AML-193 (cell line): ENCODE results near the gene BOD1L2.
A peak's percentile ranks its signal among the peaks of the same experiment; 100 is the strongest.

Source experiments
- DNase-seq, 2 experiments: peaks; one replicate each; lab custom pipeline; 2025; lab: John Stamatoyannopoulos, UW

BOD1L2 gene

DNA sequence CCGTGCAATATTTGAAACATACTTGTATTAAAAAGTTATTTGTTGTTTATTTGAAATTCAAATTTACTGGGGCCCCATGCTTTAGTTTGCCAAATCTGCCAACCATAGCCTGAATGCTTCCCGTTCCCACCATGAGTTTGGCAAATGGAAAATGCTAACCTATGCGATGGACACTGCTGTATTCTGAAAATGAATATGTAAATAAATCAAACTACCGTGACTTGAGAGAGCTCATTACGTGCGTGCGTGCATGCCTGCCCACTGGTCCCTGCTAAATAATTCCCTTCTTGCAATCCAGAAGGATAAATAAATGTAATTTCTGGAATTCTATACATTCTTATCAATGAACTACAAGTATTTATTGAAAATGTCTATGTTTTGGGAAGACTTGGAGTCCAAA is 3.2 kb downstream of the BOD1L2 start:
- no peak for DNase-seq

DNA sequence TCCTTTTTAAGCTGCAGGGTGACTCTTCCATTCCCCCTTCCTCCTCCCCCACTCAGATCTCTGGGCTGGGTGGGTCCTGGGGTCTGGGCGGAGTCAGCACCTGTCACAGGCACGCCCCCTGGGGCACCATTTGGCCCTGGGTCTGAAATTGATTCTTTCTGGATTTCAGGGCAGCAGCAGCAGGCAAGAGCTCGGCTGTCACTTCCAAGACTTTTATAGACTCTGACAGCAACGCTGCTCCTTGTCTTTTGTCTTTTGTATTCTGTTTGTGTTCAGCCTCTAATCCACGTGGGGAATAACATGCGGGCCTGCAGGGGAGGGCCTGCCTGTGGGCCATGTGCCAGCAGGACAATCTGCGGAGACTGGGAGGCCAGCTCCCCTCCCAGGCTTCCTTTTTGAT is 3.9 kb downstream of the BOD1L2 start:
- DNase-seq: no peak

DNA sequence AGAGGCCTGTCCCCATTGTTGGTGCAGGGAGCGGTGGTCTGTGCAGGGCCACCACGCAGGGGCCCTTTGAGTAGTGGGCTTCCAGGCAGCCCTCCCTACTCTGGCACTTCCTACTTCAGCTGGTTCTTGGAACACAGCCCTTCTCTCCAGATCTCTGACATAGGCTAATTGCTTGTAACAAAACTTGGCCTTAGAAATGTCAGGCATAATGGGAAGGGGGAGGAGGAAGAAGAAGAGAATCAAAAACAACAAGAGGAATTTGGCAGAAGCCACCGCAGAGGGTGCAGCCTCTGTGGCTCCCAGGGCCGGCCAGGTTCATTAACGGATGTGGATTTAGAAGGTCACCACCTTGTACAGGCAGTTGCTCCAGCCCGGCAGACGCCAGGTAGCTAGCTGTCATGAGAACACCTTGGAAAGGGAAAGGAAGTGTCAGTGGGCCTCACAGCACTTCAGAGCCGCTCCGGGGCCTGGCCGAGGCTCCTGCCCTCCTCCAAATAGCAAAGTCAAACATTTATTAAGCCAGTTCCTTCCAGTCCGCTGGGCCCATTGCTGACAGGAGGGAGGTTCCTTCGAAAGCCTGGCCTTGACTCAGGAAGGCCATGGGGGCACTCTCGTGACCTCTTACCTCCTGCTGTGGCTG is 7.4 kb downstream of the BOD1L2 start:
- DNase-seq: no peak

DNA sequence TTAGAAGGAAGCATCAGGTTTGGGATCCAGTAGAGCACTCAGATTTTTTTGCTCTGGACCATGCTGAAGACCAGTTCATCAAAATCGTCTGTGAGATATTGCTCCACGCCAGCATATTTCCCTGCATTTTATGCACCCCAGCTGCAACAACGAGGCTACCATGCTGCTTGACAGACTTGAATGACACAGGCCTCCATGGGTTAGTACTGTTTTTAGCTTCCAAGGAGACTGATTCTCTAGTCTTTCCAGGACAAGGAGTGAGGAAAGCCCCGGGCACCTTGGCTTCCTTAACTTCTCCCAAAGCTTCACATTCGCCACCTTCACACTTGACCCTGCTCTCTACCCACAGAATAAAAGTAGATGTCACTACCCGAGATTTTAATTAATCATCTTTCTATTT is 17.5 kb downstream of the BOD1L2 start:
- DNase-seq: no peak

DNA sequence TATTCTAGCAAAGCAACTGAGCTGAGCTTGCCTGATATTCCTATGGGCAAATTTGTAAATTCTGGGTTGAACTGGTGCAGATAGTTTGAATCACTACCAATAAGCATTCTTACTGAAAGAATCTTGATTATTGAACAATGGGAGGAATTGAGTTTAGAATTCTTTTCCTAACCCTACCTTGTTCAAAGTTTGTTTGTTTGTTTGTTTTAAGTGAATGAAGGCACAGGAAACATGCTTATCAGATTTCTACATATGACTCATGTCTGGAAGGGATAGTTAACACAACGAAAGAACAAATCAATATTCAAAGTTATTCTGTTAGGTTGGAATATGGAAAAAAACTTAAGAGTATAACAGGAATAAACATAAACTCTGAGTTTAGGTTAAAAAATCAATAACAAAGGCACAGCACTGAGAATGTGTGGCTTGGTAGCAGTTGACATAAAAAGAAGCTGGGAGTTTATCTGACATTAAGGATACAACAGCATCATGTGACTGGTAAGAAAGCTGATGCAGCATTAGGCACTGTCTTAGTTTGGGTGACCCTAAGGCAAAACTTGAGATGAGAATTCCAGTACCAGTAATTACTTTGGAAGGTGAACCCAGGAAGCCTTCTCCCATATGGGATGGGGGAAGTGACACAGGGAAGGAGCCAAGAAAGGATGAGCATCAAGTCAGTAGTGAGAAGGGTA is 20.9 kb downstream of the BOD1L2 start:
- DNase-seq: no peak

DNA sequence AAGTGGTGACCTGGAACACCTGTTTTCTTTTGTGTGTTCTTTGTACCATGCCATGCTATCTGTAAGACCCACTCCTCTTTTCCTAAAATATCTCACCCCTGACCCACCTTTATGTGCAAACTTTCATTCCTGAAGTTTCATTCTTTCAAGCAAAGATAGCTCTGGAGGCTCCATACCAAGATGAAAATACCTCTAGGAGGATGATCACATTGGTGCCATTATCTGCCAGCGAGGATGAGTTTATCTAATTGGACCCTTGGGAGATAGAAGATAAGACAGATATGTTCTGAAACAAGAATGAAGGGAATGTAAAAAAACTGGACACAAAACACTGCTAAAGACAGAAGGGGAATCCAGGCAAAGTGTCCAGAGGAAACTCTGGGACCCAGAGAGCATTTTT is 24.1 kb downstream of the BOD1L2 start:
- DNase-seq: no peak

DNA sequence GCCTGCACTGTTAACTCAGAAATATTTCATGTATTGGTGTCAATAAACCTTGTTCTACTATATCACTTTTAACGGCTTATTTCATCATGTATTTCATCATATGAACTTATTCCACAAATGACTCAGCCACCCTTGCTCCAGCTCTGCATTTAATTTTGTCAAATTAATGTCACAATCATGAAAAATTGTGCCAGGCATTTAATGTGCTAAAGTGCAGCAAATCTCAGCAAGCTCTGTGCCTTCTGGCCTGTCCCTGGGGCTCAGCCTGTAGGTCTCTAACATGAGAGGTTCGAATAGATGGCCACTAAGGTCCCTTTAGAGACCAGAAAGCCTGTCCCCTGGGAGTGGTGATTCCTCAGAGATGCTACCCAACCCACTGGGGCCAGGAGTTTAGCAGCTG is 28.6 kb downstream of the BOD1L2 start:
- DNase-seq: peak; percentile 1 to 2

DNA sequence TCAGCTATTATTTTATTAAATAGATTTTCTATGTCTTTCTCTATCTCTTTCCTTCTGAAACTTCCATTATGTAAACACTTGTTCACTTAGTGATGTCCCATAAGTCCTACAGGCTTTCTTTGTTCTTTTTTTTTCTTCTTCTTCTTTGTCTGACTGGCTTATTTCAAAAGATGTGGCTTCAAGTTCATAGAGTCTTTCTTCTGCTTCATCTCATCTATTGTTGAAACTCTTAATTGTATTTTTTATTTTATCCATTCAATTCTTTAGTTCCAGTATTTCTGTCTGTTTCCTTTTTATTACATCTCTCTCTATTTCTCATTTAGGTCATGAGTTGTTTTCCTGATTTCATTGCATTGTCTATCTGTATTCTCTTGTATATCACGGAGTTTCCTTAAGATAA is 38.5 kb downstream of the BOD1L2 start:
- no peak for DNase-seq

DNA sequence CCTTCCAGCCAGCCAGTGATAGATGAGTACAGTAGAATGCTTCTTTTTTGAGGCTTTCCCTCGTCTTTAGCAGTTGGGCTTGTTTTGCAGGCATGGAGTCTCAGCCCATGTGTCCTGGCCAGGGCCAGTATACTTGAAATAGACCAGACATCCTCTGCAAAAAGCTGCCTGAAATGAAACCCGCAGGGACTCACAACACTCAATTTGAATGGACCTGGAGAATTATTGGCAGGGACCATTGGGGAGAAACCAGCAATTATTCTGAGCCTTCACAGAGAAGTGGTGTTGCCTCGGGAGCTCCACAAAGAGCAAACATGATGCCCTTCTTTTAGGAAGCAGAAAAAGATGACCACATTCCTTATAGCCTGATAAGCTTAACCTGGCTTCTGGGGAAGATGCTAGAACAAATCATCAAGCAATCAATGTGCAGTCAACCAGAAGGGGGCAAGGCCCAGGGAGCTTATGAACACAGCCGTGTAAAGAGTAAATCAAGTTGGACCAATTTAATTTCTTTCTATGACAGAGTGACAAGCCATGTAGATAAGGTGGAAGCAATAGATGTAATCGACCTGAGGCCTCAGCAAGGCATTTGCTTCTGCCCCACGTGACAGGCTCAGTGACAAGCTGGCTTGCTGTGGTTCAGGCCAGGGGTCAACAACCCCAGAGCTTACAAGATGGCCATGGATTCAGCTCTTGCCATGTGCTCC is 42.1 kb downstream of the BOD1L2 start:
- DNase-seq: no peak

DNA sequence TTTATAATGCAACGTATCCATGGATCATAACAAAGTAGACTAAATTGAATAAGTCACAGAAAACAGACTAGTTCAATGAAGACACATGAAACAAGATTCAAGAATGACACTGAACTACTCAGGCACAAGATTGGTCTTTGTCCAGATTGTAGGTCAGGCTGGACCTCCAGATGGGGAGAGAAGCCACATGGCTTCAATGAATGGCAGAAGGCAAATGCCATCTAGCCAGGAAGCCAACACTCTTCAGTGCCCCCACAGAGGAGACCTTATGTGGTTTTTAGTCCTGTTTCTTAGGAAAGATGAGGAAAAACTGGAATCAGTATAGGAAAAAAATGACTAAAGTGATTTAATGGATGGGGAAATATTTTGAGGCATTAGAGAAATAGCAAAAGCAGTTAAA is 43.1 kb downstream of the BOD1L2 start:
- no peak for DNase-seq

DNA sequence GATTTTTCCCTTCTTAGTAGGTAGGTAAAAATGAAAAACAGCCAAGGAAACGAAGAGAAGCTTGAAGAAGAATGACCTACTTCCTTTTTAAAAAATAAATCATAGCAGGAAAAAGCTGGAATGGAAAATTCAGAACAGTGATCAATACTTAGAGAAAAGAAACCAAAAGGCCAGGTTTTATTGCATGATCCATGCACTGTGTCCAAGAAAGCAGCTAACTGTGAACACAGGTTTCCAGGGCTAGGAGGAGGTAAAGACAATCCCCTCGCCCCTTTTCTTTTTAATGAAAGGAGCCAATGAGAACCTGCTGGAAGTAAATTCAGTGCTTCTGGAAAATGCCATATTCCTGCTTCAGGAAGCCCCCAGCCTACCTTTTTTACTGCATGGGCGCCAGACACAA is 47.2 kb downstream of the BOD1L2 start:
- DNase-seq: no peak

DNA sequence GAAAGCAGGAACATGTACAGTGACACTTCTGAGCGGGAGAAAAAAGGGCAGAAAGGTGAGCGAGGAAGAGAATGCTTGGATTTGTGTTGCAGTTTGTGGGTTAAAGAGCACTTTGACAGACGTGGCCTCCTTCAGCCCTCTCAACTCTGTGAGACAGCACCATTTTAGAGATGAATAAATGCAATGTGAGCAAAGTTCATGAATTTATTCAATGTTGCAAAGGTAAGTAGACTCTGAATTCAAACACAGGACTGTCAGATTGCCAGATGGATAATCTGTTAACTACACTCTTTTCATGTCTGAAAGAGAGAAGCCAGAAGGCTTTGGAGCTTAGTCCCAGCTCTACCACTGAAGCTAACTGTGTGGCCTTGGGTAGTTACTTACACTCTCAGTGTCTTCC is 47.7 kb downstream of the BOD1L2 start:
- no peak for DNase-seq

DNA sequence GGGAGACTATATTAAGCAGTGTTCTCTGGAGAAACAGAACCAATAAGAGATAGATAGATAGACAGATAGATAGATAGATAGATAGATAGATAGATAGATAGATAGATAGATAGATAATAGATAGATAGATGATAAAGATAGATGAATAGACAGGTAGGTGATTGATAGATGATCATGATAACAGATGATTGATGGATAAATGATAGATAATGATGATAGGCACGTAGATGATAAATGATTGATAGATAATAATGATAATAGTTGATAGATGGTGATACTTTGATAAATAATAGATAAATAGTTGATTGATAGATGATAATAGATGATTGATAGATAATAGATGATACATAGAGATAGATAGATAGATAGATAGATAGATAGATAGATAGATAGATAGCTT is 48.5 kb downstream of the BOD1L2 start:
- DNase-seq: no peak

DNA sequence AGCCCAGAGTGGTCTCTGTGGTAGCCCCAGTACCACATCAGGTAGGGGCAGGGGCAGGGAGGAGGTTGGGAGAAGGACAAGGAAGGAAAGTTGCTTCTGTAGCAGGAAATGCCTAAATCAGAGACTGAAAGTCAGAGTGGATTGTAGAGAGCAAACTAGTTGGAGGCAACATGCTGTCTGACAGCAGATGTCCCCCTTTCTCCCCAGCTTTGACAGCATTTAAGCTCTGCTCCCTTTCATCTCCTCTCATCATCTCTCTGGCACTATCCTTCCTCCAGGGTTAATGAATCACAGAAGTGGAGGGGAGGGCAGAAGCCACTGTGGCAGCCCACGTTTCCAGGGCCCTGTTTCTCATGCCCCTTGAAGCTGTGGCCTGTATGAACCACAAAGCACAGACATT is 50.4 kb downstream of the BOD1L2 start:
- DNase-seq: no peak

DNA sequence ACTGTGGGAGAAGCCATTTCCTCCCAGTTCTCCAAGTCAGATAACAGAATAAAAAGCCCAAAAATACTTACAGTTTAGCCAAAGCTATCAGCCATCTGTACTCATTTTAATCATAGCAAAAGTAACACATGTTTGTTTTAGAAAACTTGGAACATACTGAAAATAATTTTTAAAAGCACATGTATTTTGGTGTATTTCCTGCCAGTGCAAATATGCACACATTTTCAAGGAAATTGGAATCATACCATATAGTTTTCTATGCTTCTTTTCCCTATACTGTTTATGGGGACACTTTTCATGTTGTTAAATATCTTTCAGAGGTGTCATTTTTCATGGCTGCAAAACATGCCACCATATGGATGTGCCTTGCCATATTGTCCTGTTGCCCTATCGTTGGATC is 51.2 kb downstream of the BOD1L2 start:
- DNase-seq: no peak
